ENCODE results near the gene TSKU.
"Not testable (repeated sequence)": the region's sequence is repeated elsewhere in the genome, so short reads cannot be mapped to it uniquely, and the experiment has no call there.

TSKU gene

GRCh38 chr11:76803023-76803422 is 19.9 kb downstream of the TSKU start:
- DNase-seq = no peak

- DNase-seq = no peak
These were observed 20.9 kb downstream of the TSKU start for GRCh38 chr11:76803811-76804600.

- DNase-seq = no peak
These were observed 22.2 kb downstream of the TSKU start for GRCh38 chr11:76805206-76805913.

- DNase-seq = no peak
These were observed 23.0 kb downstream of the TSKU start for GRCh38 chr11:76806131-76806530.

- DNase-seq = no peak
These were observed 23.6 kb downstream of the TSKU start for GRCh38 chr11:76806608-76807205.

- DNase-seq = peak; percentile 49 to 55
These were observed 24.2 kb downstream of the TSKU start for GRCh38 chr11:76807206-76807875.

- no peak for DNase-seq
These were observed 25.0 kb downstream of the TSKU start for GRCh38 chr11:76808171-76808570.

- DNase-seq = no peak
These were observed 25.8 kb downstream of the TSKU start for GRCh38 chr11:76808996-76809395.

GRCh38 chr11:76810151-76810853 is 27.1 kb downstream of the TSKU start:
- DNase-seq = peak in 1 of 2 donors; percentile 21

- no peak for DNase-seq
These were observed 28.1 kb downstream of the TSKU start for GRCh38 chr11:76811259-76811658.

GRCh38 chr11:76814414-76814813 is 31.3 kb downstream of the TSKU start:
- DNase-seq = no peak

- not testable (repeated sequence) for DNase-seq
These were observed 32.5 kb downstream of the TSKU start for GRCh38 chr11:76815678-76816077.

- DNase-seq = no peak
These were observed 37.0 kb downstream of the TSKU start for GRCh38 chr11:76820184-76820566.

GRCh38 chr11:76821396-76821795 is 38.2 kb downstream of the TSKU start:
- DNase-seq = not testable (repeated sequence)

- DNase-seq = no peak
These were observed 39.2 kb downstream of the TSKU start for GRCh38 chr11:76822406-76822805.

GRCh38 chr11:76823481-76824028 is 40.4 kb downstream of the TSKU start:
- DNase-seq = no peak

GRCh38 chr11:76824083-76824939 is 41.2 kb downstream of the TSKU start:
- no peak for DNase-seq

- DNase-seq = no peak
These were observed 42.0 kb downstream of the TSKU start for GRCh38 chr11:76824980-76825725.

GRCh38 chr11:76825726-76826396 is 42.7 kb downstream of the TSKU start:
- DNase-seq = no peak

- DNase-seq = not testable (repeated sequence)
These were observed 43.4 kb downstream of the TSKU start for GRCh38 chr11:76826508-76826907.

All from CD4-positive, alpha-beta T cell treated with Interleukin-1 beta for 1 hour (primary cell).